Lower leg skin (tissue), 4 donors: ENCODE data around the gene CDKAL1. TPM values are rescaled to one million over a fixed set of nuclear protein-coding genes. Genes with fewer than 3 reads are reported as not detected.

ENCODE experiments used
- DNase-seq, 2 donors: peaks; one replicate each; pipeline ENCODE4 v3.0.0-alpha.2; 2019; ENCODE audit warnings: low spot score in 2 of 2
- H3K4me3 ChIP-seq: fragments of 200-600 bp; sonication (generic); 2 replicates; pipeline ENCODE4 v1.5.1; 2017; ENCODE audit warnings: mild to moderate bottlenecking, low read depth; ENCODE audit not compliant: poor library complexity, severe bottlenecking
- POLR2A ChIP-seq, 2 donors: fragments of 450-650 bp; IDR thresholded peaks; one replicate each; pipeline ENCODE4 v1.6.1; 2016 to 2017; ENCODE audit warnings: antibody characterized with exemption in 2 of 2, mild to moderate bottlenecking in 1 of 2, moderate library complexity in 1 of 2
- WGBS, 2 donors: methylation state at CpG; one replicate each; pipeline ENCODE4 v1.1.5; 2018; 5-methylcytosine and 5-hydroxymethylcytosine counted together
- intact Hi-C: fragments of 100-400 bp; cut with DNase I; formaldehyde crosslinking; loops from one replicate; pipeline ENCODE4 v1.15.0; 2023; ENCODE audit warnings: low total_unique reads
- total RNA-seq, 4 donors: library from RNA; depleted of rRNA; stranded (reverse); fragments of >200 nt; gene quantifications; one replicate each; pipeline ENCODE4 v1.1.0, GENCODE V29; 2016
- TF ChIP-seq, protein P1 (sequence below), 3 donors: fragments of 450-650 bp; IDR thresholded peaks; one replicate each; pipeline ENCODE4 v1.5.1; 2016; ENCODE audit warnings: antibody characterized with exemption in 3 of 3, mild to moderate bottlenecking in 3 of 3, moderate library complexity in 2 of 3

The CDKAL1 gene
- total RNA-seq, 4 donors from 2014 or later, result 10.3 to 18.0 (median 11.6) TPM

DNA sequence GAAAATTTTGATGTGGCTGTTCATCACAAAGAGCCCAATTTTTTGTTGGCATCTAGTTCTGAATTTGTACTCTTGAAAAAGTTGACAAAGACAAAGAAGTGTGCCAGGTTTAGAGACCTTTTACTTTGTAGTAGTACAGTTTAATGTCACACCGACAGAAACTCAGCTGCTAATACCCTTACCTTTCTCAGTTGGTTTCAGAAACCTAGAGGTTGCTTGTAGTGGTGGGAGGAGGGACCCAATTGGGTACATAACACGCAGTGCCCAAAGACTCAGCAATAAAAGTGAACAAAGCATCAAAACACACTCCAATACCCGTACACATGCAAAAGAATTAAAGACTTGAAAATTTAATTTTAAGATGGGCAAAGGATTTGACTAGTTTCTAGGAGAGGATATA is 203.7 kb downstream of the CDKAL1 start:
- DNase-seq, result no peak
- TF ChIP-seq, protein P1, sequence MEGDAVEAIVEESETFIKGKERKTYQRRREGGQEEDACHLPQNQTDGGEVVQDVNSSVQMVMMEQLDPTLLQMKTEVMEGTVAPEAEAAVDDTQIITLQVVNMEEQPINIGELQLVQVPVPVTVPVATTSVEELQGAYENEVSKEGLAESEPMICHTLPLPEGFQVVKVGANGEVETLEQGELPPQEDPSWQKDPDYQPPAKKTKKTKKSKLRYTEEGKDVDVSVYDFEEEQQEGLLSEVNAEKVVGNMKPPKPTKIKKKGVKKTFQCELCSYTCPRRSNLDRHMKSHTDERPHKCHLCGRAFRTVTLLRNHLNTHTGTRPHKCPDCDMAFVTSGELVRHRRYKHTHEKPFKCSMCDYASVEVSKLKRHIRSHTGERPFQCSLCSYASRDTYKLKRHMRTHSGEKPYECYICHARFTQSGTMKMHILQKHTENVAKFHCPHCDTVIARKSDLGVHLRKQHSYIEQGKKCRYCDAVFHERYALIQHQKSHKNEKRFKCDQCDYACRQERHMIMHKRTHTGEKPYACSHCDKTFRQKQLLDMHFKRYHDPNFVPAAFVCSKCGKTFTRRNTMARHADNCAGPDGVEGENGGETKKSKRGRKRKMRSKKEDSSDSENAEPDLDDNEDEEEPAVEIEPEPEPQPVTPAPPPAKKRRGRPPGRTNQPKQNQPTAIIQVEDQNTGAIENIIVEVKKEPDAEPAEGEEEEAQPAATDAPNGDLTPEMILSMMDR (IDR thresholded peaks at IDR 0.05), result no peak
- TF ChIP-seq POLR2A (IDR thresholded peaks at IDR 0.05), result no peak
- no peak overlapping the region for H3K4me3 ChIP-seq
- intact Hi-C loops, result no loop called here
- 64 to 68% methylated on average over 3 of the region's 3 CpGs for WGBS, 2 donors

DNA sequence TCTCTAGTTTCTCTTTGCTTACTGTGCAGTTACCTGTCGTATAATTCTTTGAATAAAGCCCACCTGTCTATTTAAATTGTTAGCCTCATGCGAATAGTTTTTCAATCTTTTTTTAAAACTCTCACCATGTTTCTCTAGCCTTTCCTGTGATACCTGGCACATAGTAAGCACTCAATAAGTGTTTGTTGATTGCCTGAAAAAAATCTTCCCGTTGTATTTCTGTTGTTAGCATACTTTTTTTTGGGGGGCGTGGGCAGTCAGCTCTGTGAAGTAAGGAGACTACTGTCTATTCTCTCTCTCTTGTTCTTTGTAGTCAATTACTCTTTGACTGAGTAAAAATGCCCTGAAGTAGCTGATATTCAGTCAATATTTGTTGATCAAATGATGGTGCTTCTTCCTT is 205.8 kb downstream of the CDKAL1 start:
- DNase-seq, result no peak
- no peak overlapping the region for H3K4me3 ChIP-seq
- WGBS, 2 donors, result 86 to 97% methylated on average over 4 of the region's 4 CpGs
- intact Hi-C loops, result no loop called here
- no peak for TF ChIP-seq POLR2A (IDR thresholded peaks at IDR 0.05)
- TF ChIP-seq, protein P1 (IDR thresholded peaks at IDR 0.05), result no peak

DNA sequence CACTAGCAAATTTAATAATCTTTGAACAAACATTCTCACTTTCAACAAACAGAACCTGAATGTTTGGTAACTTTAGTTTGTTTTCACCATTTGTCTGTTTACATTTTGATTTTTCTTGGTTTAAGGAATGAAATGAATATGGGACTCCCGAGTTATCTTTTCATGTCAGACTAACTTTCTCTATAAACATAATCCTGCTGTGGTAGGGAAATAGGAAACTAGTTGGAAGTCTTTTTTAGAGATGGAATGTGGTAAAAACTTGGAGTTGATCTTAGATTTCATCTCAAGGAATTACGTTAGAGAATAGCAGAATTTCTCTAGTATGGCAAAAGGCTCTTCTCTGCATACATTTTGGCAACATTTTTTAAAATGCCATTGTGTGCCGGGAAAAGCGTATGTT is 206.5 kb downstream of the CDKAL1 start:
- H3K4me3 ChIP-seq, result no peak overlapping the region
- no peak for DNase-seq
- intact Hi-C loops, result no loop called here
- WGBS, 2 donors, result 93 to 95% methylated on average over 4 of the region's 4 CpGs
- TF ChIP-seq POLR2A (IDR thresholded peaks at IDR 0.05), result no peak
- TF ChIP-seq, protein P1 (IDR thresholded peaks at IDR 0.05), result no peak

DNA sequence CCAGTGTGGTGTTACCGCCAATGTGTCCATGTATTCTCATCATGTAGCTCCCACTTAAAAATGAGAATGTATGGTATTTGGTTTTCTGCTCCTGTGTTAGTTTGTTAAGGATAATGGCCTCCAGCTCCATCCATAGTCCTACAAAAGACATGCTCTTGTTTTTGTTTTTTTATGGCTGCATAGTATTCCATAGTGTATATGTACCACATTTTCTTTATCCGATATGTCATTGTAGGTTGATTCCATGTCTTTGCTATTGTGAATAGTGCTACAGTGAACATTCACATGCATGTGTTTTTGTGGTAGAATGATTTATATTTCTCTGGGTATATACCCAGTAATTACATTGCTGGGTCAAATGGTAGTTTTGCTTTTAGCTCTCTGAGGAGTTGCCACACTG is 207.2 kb downstream of the CDKAL1 start:
- intact Hi-C loops, result no loop called here
- TF ChIP-seq, protein P1 (IDR thresholded peaks at IDR 0.05), result no peak
- TF ChIP-seq POLR2A (IDR thresholded peaks at IDR 0.05), result no peak
- H3K4me3 ChIP-seq, result no peak overlapping the region
- WGBS, 2 donors, result 100% methylated on average over 2 of the region's 2 CpGs
- DNase-seq, result no peak

DNA sequence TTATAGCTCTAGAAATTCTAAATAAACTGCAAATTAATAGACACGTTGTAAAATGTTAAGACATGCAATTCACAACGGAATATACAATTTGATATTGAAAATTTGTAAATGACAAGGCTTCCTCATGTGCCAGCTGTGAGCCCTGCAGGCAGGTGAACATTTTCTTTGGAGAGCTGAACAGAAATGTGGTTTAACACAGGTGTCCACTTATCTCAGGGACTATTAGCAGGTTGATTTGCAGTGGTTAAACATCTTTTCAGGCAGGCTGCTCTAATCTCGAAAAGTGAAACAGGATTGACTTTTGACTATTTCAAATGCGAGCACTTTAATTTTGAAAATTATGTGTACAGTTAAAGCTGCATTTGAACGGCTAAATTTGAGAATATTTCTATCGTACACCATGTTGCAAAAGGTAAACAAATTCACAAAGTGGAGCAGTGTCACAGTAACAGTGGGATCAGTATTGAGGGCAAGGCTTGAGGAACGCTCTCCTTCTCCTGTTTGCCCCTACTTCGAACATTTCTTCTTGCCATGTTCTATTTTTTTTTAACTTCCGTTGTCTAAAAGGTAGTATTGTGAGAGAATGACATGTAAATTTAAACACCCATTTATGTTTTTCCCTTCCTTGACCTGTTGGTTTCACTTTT is 210.8 kb downstream of the CDKAL1 start:
- intact Hi-C loops, result no loop called here
- TF ChIP-seq, protein P1 (IDR thresholded peaks at IDR 0.05), result no peak
- no peak for TF ChIP-seq POLR2A (IDR thresholded peaks at IDR 0.05)
- no peak for DNase-seq
- H3K4me3 ChIP-seq, result no peak overlapping the region
- WGBS, 2 donors, result 85 to 87% methylated on average over 9 of the region's 9 CpGs

DNA sequence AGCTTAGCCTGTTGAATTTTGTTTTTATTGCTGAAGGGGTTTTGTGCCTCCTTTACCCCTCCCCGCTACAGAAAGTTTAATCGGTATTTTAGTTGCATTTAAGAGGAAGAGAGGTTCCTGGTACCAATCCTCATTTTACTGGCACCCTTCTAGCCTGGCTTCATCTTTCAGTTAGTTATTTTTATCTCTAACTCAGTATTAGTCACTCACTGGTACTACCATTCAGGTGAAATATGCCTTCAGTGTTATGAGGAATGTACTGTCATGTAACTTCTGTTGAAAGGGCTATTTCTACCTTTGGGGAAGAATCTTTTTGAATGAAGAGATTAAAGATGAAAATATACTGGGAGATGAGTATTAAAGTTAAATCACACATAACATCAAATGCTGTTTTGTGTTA is 211.8 kb downstream of the CDKAL1 start:
- no peak for TF ChIP-seq POLR2A (IDR thresholded peaks at IDR 0.05)
- TF ChIP-seq, protein P1 (IDR thresholded peaks at IDR 0.05), result no peak
- no peak for DNase-seq
- 63 to 73% methylated on average over 2 of the region's 2 CpGs for WGBS, 2 donors
- intact Hi-C loops, result no loop called here
- no peak overlapping the region for H3K4me3 ChIP-seq
